Type B pancreatic cell (in vitro differentiated cells): ENCODE measurements around the gene CCDC69. TPM values are rescaled to one million over a fixed set of nuclear protein-coding genes. Genes with fewer than 3 reads are reported as not detected.

Source experiments
- DNase-seq: peaks from one replicate; pipeline ENCODE4 v3.0.0; 2021; ENCODE audit warnings: mixed read lengths; ENCODE audit not compliant: unreplicated experiment; ENCODE audit errors: extremely low spot score
- H3K27ac Mint-ChIP-seq: 2 replicates; pipeline ENCODE4 v1.8.0; 2021; ENCODE audit warnings: mild to moderate bottlenecking, mixed read lengths
- H3K27me3 Mint-ChIP-seq: 2 replicates; pipeline ENCODE4 v1.8.0; 2021; ENCODE audit warnings: mixed read lengths
- H3K36me3 Mint-ChIP-seq: 2 replicates; pipeline ENCODE4 v1.8.0; 2021; ENCODE audit warnings: mixed read lengths
- H3K4me1 Mint-ChIP-seq: one replicate; pipeline ENCODE4 v1.8.0; 2021; ENCODE audit warnings: mixed read lengths; ENCODE audit not compliant: unreplicated experiment
- H3K4me3 Mint-ChIP-seq: 2 replicates; pipeline ENCODE4 v1.8.0; 2021; ENCODE audit warnings: mild to moderate bottlenecking, mixed read lengths
- H3K9me3 Mint-ChIP-seq: 2 replicates; pipeline ENCODE4 v1.8.0; 2021; ENCODE audit warnings: mixed read lengths
- total RNA-seq: library from RNA; stranded (reverse); gene quantifications from 2 replicates; pipeline ENCODE4 v1.2.1, GENCODE V29; 2021; ENCODE audit warnings: low replicate concordance
- TF ChIP-seq, protein P1 (sequence below): fragments of 200-600 bp; sonication (generic); conservative IDR thresholded peaks from 2 replicates; pipeline ENCODE4 v1.5.0; 2021; ENCODE audit warnings: antibody characterized with exemption, mild to moderate bottlenecking

Gene CCDC69
- total RNA-seq, 1 donor from 2014 or later: 11.2 TPM

DNA sequence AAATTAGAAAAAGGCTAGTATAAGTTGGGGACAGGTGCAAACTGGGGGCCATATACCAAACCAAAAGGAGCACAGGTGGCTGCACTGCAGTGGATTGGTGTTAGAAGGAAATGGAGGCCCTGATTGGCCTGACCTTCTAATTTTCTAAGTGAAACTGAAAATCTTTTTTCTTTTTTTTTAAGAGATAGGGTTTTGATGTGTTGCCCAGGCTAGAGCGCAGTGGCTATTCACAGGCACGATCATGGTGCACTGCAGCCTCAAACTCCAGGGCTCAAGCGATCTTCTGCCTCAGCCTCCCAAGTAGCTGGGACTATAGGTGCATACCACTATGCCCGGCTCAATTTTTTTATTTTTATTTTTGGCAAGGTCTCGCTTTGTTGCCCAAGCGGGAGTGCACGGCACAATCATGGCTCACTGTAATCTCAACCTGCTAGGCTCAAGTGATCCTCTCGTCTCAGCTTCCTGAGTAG lies 9.8 kb upstream of the CCDC69 start:
- Mint-ChIP-seq H3K36me3 (no peaks in the 10 kb centered on the region), H3K27me3 (no peaks in the 10 kb centered on the region), H3K4me1 (peaks cover 3% of the 10 kb centered on the region), H3K9me3 (no peaks in the 10 kb centered on the region), H3K4me3 (no peak overlapping the region), H3K27ac (no peak overlapping the region)
- DNase-seq: no peak
- TF ChIP-seq, protein P1, sequence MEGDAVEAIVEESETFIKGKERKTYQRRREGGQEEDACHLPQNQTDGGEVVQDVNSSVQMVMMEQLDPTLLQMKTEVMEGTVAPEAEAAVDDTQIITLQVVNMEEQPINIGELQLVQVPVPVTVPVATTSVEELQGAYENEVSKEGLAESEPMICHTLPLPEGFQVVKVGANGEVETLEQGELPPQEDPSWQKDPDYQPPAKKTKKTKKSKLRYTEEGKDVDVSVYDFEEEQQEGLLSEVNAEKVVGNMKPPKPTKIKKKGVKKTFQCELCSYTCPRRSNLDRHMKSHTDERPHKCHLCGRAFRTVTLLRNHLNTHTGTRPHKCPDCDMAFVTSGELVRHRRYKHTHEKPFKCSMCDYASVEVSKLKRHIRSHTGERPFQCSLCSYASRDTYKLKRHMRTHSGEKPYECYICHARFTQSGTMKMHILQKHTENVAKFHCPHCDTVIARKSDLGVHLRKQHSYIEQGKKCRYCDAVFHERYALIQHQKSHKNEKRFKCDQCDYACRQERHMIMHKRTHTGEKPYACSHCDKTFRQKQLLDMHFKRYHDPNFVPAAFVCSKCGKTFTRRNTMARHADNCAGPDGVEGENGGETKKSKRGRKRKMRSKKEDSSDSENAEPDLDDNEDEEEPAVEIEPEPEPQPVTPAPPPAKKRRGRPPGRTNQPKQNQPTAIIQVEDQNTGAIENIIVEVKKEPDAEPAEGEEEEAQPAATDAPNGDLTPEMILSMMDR: no peak

DNA sequence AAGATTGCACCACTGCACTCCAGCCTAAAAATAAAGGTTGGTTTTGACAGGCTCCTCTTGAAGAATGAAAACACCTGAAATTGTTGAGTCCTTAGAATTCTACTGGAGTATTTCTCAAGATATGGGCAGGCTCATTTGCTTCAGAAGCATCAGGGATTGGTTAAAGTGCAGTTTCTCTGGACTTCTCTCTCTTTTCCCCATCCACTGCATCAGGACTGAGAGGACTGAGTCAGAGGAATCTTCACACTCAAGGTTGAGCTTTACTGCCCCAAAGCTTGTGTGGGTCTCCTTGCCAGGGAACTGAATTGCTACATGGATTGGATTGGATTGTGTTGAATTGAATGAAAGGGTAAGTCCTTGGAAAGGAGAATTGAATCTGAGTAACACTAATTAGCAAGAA lies 7.5 kb upstream of the CCDC69 start:
- H3K4me3 Mint-ChIP-seq: no peak overlapping the region
- no peak for DNase-seq
- peaks cover 5% of the 10 kb centered on the region for H3K4me1 Mint-ChIP-seq
- TF ChIP-seq, protein P1: no peak
- H3K36me3 Mint-ChIP-seq: no peaks in the 10 kb centered on the region
- no peaks in the 10 kb centered on the region for H3K9me3 Mint-ChIP-seq
- H3K27ac Mint-ChIP-seq: no peak overlapping the region
- H3K27me3 Mint-ChIP-seq: no peaks in the 10 kb centered on the region

DNA sequence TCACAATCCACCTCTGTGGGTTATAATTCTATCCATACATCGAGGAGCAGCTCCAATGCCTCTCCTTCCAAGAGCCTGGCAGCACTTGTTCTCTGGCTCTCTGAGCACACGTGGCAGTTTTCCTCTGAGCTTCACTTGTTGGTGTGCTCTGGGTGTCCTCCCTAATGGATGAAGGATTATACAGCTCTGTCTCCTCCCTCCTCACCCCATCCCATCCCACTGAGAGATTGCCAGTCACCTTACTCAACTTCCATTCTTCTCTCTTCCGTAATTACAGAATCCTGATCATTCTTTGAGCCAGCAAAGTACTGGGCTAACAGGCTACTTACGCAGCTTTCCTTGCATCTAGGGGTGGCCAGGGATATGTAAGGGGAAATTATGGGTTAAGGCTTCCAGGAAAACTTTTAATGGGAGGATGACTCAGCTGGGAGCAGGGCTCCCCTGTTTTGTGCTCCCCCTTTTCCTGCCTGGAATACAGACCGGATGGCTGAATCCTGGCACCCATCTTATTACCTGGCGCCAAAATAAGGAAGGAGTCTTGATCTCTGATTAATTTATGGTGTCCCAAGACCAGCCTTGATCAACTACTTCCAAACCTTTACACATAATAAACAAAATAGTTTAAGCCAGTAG lies 6.3 kb upstream of the CCDC69 start:
- Mint-ChIP-seq H3K27me3 (no peaks in the 10 kb centered on the region), H3K9me3 (no peaks in the 10 kb centered on the region), H3K36me3 (no peaks in the 10 kb centered on the region), H3K4me3 (no peak overlapping the region), H3K4me1 (peaks cover 8% of the 10 kb centered on the region), H3K27ac (no peak overlapping the region)
- TF ChIP-seq, protein P1: no peak
- no peak for DNase-seq

- Mint-ChIP-seq H3K9me3 (no peaks in the 10 kb centered on the region), H3K36me3 (no peaks in the 10 kb centered on the region), H3K27me3 (no peaks in the 10 kb centered on the region), H3K4me1 (peaks cover 10% of the 10 kb centered on the region), H3K4me3 (no peak overlapping the region), H3K27ac (no peak overlapping the region)
- TF ChIP-seq, protein P1: no peak
- DNase-seq: no peak
Measured at GRCh38 chr5:151228986-151229385, 5.1 kb upstream of the CCDC69 start.

GRCh38 chr5:151227918-151228447 lies 4.1 kb upstream of the CCDC69 start:
- Mint-ChIP-seq H3K27me3 (no peaks in the 10 kb centered on the region), H3K36me3 (no peaks in the 10 kb centered on the region), H3K4me1 (peaks cover 10% of the 10 kb centered on the region), H3K9me3 (no peaks in the 10 kb centered on the region), H3K4me3 (no peak overlapping the region), H3K27ac (no peak overlapping the region)
- TF ChIP-seq, protein P1: no peak
- DNase-seq: no peak
